Stomach (tissue), 4 donors: Measurements from ENCODE around the gene TMEFF2.

ENCODE experiments used
- POLR2A ChIP-seq, 4 donors: fragments of 450-650 bp; IDR thresholded peaks; one replicate each; pipeline ENCODE4 v1.6.1; 2016; ENCODE audit warnings: antibody characterized with exemption in 4 of 4, control low read depth in 2 of 4, mild to moderate bottlenecking in 1 of 4, moderate library complexity in 1 of 4
- POLR2AphosphoS5 ChIP-seq, 3 donors: sonication (generic); formaldehyde crosslinking; IDR thresholded peaks; one replicate each; pipeline ENCODE4 v1.6.1; 2016; ENCODE audit warnings: antibody characterized with exemption in 3 of 3
- TF ChIP-seq, protein P1 (sequence below), 7 experiments: fragments of 450-650 bp in 4 of 7; fragments of 200-600 bp in 3 of 7; sonication (generic) in 3 of 7; IDR thresholded peaks; one replicate each; pipeline ENCODE4 v1.5.1; 2016 to 2019; ENCODE audit warnings: antibody characterized with exemption in 7 of 7, control low read depth in 2 of 7, mild to moderate bottlenecking in 1 of 7

DNA sequence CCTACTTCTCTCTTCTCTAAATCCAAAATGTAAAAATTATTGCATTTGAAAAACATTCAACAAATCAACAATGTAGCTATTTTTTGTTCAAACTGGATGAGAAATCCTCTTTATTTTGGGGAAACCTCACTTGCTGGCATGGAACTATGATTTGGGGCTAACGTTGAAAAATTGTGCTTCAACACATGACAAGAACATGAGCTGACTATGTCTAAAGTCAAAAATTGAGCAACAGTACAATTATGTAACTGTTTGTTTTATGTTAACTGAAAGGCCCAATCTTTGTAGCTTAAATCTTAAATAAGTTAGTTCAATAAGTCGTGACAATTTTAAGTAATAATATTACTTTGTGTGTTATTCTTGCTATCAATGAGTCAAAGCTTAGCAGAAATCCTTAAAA is 67.3 kb downstream of the TMEFF2 start:
- TF ChIP-seq POLR2A (IDR thresholded peaks at IDR 0.05) = no peak
- TF ChIP-seq, protein P1, sequence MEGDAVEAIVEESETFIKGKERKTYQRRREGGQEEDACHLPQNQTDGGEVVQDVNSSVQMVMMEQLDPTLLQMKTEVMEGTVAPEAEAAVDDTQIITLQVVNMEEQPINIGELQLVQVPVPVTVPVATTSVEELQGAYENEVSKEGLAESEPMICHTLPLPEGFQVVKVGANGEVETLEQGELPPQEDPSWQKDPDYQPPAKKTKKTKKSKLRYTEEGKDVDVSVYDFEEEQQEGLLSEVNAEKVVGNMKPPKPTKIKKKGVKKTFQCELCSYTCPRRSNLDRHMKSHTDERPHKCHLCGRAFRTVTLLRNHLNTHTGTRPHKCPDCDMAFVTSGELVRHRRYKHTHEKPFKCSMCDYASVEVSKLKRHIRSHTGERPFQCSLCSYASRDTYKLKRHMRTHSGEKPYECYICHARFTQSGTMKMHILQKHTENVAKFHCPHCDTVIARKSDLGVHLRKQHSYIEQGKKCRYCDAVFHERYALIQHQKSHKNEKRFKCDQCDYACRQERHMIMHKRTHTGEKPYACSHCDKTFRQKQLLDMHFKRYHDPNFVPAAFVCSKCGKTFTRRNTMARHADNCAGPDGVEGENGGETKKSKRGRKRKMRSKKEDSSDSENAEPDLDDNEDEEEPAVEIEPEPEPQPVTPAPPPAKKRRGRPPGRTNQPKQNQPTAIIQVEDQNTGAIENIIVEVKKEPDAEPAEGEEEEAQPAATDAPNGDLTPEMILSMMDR (IDR thresholded peaks at IDR 0.05) = no peak
- no peak for TF ChIP-seq POLR2AphosphoS5 (IDR thresholded peaks at IDR 0.05)
